IPS-NIHi11 (cell line): ENCODE measurements around the gene AHCY.
"Not testable (repeated sequence)": the region's sequence is repeated elsewhere in the genome, so short reads cannot be mapped to it uniquely, and the experiment has no call there.

Experiments
- DNase-seq: peaks from one replicate; pipeline ENCODE4 v3.0.0; 2012; ENCODE audit warnings: mixed read lengths, low spot score

Gene AHCY

GRCh38 chr20:34254979-34255378, 48.2 kb downstream of the AHCY start:
- no peak for DNase-seq

- DNase-seq = not testable (repeated sequence)
Measured at GRCh38 chr20:34252431-34253086, 50.6 kb downstream of the AHCY start.

- DNase-seq = no peak
Measured at GRCh38 chr20:34251619-34252018, 51.5 kb downstream of the AHCY start.

GRCh38 chr20:34250005-34250404, 53.1 kb downstream of the AHCY start:
- DNase-seq = no peak

- no peak for DNase-seq
Measured at GRCh38 chr20:34249291-34249690, 53.9 kb downstream of the AHCY start.

GRCh38 chr20:34246126-34246626, 57.0 kb downstream of the AHCY start:
- DNase-seq = no peak

- no peak for DNase-seq
Measured at GRCh38 chr20:34243377-34243776, 59.8 kb downstream of the AHCY start.

- DNase-seq = no peak
Measured at GRCh38 chr20:34242879-34243278, 60.3 kb downstream of the AHCY start.

GRCh38 chr20:34242015-34242414, 61.1 kb downstream of the AHCY start:
- not testable (repeated sequence) for DNase-seq

- no peak for DNase-seq
Measured at GRCh38 chr20:34240693-34241615, 62.2 kb downstream of the AHCY start, which contains the start of gene ASIP. Gene ASIP (plus strand): TSS chr20:34241423. CDS start chr20:34260375, 18,952 bp downstream.

- DNase-seq = no peak
Measured at GRCh38 chr20:34240121-34240520, 63.0 kb downstream of the AHCY start.

- no peak for DNase-seq
Measured at GRCh38 chr20:34237942-34238341, 65.2 kb downstream of the AHCY start.

GRCh38 chr20:34235875-34236274, 67.3 kb downstream of the AHCY start:
- DNase-seq = no peak

GRCh38 chr20:34233687-34234086, 69.5 kb downstream of the AHCY start:
- DNase-seq = no peak

GRCh38 chr20:34232494-34233087, 70.6 kb downstream of the AHCY start:
- DNase-seq = no peak

- DNase-seq = no peak
Measured at GRCh38 chr20:34231634-34232033, 71.5 kb downstream of the AHCY start.
